Superior temporal gyrus (tissue), 1 donor: Measurements from ENCODE around the gene TMEM229A.
"Not testable (repeated sequence)": the region's sequence is repeated elsewhere in the genome, so short reads cannot be mapped to it uniquely, and the experiment has no call there.

ENCODE experiments used
- DNase-seq: peaks from one replicate; pipeline ENCODE4 v3.0.0-alpha.2; 2016; ENCODE audit errors: extremely low spot score

TMEM229A gene

DNA sequence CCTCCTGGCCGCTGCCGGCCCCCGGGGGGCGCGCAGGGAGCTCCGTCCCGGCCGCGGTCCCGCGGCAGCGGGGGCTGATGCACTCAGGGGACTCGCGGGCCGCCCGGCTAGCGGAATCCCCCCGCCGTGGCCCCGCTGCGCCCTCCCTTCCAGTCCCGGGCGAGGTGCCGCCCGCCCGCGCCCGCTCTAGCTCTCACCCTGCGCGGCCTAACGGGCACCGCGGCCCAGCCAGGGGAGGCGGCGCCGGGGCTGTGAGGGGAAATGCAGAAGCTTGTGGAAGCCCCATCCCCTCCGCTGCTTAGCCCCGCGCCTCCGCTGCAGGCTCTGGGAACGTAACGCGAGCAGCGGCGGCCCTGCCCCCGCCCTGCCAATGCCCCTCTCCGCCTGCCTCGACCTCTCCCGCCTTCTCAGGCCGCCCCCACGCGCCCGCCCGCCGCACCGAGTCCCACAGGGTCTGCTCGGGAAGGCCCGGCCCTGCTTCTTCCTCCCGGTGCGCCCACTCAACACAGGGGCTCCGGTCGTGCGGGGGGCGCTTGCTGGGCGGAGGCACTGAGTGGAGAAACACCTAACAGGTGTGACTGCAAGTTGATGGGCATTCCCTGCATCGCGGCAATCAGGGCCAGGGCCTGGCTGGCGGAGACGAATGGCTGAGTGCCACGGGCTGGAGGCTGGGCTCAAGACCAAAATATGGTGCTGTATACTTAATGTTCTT, 384 bp upstream of the TMEM229A start:
- DNase-seq: peak; percentile 60

DNA sequence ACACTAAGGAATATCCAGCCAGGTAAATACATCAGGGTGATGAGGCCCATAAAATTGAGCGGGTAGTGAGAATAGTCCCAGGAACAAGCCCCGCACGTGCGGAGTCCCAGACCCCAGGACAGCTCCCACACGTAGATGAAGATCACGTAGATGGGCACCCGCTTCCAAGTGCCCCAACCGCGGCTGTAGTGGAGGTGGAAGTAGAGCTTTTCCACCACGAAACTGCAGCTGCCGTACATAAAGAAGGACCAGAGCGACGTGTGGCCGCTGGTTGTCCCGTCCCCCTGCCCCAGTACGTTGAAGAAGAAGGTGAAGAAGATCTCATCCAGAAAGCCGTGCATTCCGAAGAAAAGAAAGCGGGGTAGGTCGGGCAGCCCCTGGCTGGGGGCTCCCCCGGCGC, 948 bp downstream of the TMEM229A start:
- DNase-seq: no peak

GRCh38 chr7:124031406-124031805, 1.5 kb downstream of the TMEM229A start:
- peak; percentile 51 for DNase-seq

DNA sequence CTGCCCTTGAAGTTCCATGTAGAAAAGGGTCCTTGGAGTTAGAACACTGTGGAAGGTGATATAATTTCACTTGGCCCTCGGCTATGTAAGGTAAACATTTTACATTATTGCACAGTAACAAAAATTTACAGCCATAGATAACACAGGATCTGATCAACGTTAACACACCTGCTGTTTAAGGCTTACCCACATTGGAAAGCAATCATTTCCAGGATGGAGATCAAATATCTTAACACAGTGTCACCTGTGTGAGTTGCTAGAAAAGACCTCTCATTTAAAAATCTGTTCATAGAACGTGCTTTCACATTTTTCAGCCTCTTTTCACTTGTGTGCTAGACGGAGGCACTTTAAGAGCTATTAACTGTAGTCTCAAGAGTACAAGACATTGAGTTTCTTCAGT, 1.9 kb downstream of the TMEM229A start:
- peak; percentile 59 for DNase-seq

DNA sequence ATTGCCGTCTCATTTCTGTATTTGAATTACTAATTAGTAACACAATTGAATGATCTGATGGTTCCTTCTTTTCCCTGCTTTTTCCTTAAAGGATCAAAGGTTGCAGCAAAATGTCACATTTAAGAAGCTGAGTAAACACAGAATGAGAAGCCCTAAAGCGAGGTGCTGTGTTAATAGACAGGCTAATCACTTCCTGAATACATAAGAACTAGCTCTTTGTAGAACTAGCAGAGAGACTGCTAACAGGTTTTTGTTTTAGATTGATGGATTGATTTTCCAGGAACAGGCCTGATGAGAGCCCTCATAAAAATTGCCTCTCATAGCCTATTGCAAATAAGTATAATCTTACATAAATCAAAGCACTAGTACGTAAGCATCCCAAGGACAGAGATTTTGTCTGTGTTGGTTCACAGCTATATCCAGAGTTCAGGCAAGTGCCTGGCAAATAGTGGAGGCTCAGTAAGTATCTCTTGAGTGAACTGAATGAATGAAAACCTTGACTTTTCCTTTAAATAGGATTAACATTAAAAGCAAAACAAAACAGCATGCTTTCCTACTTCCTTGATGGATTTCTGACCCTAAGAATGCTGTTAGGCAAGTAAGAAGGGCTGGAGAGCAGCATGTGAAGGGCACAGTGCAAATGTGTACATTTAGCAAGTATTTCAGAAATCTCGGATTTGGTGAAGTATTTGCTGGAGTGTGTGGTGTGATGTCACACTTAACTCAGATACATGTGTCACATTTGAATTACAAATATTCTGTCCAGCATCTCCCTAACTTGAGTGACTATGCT, 3.3 kb downstream of the TMEM229A start:
- DNase-seq: peak; percentile 66

GRCh38 chr7:124027236-124027635, 5.6 kb downstream of the TMEM229A start:
- peak; percentile 77 for DNase-seq

DNA sequence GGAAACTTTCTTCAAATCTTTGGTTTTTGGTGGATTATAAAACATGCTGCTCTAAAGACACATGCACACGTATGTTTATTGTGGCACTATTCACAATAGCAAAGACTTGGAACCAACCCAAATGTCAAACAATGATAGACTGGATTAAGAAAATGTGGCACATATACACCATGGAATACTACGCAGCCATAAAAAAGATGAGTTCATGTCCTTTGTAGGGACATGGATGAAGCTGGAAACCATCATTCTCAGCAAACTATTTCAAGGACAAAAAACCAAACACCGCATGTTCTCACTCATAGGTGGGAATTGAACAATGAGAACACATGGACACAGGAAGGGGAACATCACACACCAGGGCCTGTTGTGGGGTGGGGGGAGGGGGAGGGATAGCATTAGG, 8.5 kb downstream of the TMEM229A start:
- not testable (repeated sequence) for DNase-seq

DNA sequence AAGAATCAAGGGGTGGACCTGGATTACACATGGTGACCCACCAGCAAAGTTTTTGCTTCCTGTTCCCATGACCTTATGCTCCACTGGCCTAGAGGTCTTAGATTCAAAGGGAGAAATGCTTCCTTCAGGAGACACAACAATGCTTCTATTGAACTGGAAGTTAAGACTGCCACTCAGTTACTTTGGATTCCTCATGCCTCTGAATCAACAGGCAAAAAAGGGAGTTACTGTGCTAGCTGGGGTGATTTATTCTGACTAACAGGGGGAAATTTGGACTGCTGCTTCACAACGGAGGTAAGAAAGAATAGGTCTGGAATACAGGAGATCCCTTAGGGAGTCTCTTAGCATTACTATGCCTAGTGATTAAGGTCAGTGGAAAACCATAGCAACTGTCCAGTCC, 10.3 kb downstream of the TMEM229A start:
- no peak for DNase-seq

DNA sequence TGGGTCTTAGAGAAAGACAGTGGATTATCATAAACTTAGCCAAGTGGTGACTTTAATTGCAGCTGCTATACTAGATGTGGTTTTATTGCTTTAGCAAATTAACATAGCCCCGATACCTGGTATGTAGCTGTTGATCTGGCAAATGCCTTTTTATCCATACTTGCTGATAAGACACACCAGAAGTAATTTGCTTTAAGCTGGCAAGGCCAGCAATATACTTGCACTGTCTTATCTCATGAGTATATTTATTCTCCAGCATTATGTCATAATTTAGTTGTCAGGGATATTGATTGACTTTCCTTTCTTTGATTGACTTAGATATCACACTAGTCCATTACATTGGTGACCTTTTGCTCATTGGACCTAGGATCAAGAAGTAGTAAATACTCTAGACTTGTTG, 12.8 kb downstream of the TMEM229A start:
- DNase-seq: no peak

DNA sequence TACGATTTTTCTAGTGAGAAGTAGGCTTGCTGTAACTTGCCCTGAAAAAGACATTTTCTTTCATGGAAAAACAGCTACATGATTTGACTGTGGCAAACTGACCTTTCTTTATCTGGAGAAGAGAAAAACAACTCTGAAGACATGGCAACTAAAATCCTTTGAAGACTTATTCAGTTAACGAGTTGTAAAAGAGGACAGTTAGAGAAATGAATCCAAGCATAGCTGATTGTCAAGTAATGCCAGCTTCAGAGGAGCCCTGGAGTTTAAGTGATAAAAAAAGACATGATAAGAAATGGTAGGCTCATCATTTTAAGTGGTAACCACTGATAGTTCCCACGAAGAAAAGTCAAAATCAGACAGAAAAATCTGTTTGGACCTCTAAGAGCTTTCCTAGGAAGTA, 19.6 kb downstream of the TMEM229A start:
- no peak for DNase-seq

DNA sequence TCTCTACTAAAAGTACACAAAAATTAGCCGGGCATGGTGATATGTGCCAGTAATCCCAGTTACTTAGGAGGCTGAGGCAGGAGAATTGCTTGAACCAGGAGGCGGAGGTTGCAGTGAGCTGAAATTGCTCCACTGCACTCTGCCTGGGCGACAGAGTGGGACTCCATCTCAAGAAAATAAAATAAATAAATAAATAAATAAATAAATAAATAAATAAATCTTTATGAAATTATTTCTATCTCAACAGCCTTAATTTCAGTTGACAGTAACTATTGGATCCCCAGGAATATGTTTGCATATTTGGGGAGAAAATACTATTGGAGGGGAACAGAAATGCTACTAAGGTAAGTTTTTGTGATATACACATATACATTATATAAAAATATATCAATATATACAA, 20.0 kb downstream of the TMEM229A start:
- no peak for DNase-seq

- no peak for DNase-seq
These were observed 23.5 kb downstream of the TMEM229A start for GRCh38 chr7:124009321-124009720.

DNA sequence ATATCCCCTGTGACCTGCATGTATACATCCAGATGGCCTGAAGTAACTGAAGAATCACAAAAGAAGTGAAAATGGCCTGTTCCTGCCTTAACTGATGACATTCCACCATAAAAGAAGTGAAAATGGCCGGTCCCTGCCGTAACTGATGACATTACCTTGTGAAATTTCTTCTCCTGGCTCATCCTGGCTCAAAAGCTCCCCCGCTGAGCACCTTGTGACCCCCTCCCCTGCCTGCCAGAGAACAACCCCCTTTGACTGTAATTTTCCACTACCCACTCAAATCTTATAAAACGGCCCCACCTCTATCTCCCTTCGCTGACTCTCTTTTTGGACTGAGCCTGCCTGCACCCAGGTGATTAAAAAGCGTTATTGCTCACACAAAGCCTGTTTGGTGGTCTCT, 24.6 kb downstream of the TMEM229A start:
- not testable (repeated sequence) for DNase-seq

- no peak for DNase-seq
These were observed 33.2 kb downstream of the TMEM229A start for GRCh38 chr7:123999703-124000102.

DNA sequence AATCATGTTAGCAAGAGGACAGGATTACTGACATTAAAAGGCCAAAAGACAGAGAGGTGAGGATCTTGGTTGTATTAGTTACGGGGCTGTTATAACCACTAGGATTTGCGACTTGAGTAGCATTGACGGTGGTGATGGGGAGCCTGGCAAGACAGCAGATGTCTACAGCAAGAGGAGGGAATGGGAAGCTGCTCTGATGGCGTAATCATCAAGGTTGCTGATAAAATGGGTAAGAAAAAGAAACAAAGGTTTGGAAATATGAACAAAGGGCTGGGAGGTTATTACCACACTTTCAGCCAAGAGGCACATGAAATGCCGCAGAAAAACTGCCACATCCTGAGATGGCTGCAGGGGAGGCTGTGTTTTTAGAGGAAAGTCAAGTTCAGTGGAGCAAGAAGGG, 33.9 kb downstream of the TMEM229A start:
- DNase-seq: no peak

DNA sequence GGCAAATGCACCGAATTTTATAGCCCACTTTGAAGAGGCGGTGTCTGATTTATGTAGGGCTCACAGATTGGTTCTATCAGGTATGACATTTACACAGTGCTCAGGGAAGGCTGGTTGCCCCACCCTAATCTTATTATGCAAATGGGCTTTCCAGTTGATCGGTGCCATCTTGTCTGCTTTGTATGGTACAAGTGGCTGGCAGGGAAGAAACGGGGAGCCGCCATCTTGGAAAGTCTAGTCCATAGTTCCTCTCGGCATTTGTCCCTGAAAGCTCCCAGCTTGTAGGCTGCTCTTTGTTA, 36.6 kb downstream of the TMEM229A start:
- DNase-seq: no peak

DNA sequence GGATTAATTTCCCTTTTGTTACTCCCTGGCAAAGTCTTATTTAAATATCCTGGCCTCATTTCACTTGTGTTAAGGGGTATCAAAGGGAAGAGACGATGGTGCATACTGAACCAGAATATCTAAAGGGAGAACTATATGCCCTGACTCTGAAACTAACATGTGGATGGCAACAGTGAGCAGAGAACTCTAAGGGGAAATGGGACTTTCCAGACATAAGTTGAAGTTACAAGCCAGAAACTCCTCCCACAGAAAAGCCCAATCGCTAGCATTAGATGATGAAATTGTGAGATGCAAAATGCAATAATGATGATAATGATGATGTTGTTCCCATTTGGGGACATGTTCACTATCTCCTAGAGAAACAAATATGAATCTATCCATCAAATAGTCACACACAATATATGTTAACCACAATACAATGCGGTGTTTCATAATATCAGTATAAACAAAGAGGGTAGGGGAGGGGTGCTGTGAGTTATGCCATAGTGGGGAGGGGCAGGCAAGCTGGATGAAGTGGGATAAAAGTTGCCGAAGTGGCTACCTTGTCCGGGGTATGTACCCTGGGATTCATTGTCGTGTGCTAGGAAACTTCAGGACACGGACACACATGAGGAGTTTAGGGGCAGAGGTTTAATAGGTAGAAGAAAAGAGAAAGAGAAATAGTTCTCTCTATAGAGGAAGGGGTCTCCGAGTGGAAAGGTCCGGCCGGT, 37.1 kb downstream of the TMEM229A start:
- peak; percentile 36 for DNase-seq

GRCh38 chr7:123994449-123994848, 38.4 kb downstream of the TMEM229A start:
- peak; percentile 87 for DNase-seq

- DNase-seq: no peak
These were observed 38.9 kb downstream of the TMEM229A start for GRCh38 chr7:123993996-123994395.

DNA sequence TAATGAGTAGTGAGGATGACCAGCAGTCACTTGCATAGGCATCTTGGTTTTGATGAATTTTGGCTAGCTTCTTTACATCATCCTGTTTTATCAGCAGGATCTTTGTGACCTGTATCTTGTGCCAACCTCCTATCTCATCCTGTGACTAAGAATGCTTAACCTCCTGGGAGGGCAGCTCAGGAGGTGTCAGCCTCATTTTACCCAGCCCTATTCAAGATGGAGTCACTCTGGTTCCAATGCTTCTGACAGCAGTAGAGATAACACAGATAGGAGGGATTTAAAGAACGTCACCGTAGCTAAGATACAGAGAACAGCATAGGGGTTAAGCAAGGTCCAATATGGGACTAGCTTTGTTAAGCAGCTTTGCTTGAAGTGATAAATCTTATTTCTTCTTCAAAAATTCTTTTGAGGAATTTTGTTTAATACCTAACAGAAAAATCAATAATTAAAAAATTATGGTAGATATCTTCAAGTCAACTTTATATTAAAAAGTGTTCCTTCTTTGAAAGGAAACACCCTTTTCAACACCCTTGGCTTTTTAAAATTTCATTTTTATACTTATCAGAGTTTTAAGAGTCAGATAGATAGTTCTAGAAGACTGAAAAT, 39.9 kb downstream of the TMEM229A start:
- DNase-seq: no peak

GRCh38 chr7:123987445-123987844, 45.4 kb downstream of the TMEM229A start:
- DNase-seq: no peak
